ENCODE results near the gene GSX2.
"Not testable (repeated sequence)": the region's sequence is repeated elsewhere in the genome, so short reads cannot be mapped to it uniquely, and the experiment has no call there.

Gene GSX2

DNA sequence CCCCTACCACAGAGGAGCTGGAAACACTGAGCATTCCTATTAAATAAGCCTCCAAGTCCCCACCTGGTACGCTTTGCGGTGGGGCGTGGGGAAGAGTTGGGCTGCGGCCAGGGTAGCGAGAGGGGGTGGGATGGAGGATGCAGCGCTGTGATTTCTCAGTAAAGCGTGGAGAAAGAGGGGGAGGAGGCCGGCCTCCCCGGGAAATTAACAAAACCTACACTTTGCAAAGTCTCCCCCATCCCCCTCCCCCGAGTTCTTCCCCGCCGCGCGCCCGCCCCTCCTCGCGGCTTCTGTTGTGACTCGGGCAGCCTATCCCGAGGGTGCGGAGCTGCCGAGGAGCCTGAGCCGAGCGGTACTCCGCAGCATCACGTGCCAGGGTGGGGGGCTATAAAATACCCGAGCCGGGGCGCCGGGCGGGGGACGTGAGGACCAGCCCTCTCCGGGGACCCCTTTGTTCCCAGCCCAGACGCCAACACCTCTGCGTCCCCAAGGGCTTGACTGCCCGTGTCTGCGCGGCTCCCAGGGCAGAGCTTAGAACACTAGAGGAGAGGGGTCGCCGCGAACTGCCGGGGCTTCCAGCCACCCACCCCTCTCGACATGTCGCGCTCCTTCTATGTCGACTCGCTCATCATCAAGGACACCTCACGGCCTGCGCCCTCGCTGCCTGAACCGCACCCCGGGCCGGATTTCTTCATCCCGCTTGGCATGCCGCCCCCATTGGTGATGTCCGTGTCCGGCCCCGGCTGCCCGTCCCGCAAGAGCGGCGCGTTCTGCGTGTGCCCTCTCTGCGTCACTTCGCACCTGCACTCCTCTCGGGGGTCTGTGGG, at the start of gene GSX2:
GSX2 (plus strand) TSS at position 416 of the 827 bp plus-strand sequence; CDS start at position 598, 182 bp downstream.
- DNase-seq = no peak

DNA sequence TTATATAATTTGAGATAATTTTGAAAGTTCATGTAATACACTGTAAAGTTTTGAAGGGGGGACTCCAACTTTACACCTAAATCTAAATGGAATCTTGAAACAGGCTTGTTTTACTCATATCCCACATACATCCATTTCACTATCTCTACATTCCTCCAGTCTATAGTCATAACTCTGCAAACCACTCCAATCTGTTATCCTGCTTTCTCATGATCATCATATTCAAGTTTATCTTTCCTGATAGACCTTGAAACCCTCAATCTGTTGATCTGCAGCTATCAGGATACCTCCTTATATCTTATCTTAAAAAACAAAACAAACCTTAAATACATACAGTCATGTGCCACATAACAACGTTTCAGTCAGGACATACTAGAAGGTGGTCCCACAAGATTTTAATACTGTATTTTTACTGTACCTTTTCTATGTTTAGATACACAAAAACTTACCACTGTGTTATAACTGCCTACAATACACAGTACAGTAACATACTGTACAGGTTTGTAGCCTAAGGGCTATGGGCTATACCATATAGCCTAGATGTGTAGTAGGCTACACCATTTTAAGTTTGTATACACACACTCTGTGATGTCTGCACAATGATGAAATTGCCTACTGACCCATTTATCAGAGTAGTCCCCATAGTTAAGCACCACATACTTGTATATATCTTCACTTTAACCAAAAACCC, 49.6 kb upstream of the GSX2 start:
- DNase-seq = no peak

- DNase-seq = not testable (repeated sequence)
Measured at GRCh38 chr4:54053322-54053721, 46.6 kb upstream of the GSX2 start.

DNA sequence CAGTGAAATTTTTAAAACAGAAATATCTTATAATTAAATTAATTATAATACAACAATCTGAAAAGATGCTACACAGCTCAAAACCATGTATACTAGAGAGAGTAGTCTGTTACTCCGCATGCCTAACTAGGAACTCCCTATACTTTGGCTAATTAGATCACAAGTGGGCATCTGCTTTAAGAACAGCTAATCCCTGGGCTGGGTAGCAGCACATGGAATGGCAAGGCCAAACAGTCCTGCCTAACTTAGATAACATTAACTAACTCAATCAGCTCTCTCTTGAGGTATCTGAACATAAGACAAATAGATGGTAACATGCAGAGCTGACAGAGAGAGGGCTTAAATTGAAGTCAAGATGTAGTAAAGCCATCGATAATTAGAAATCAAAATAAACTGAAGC, 45.5 kb upstream of the GSX2 start:
- DNase-seq = no peak

- no peak for DNase-seq
Measured at GRCh38 chr4:54055494-54055893, 44.5 kb upstream of the GSX2 start.

- no peak for DNase-seq
Measured at GRCh38 chr4:54056360-54056759, 43.6 kb upstream of the GSX2 start.

DNA sequence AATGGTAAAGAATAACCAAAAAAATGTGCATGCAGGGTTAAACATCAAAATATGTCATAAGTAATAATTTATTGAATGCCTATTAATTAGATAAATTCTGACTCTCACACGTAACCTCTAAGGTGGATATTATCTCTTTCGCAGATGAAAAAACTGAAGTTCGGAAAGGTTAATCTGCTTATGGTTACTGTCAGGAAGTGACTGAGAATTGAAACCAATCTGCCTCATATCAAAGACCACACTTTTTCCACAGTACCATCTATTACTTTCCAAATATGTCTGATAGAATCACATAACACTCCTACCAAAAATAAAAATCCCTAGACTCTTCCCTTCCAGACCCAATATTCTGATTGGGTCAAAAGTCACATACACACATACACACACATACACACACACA, 41.8 kb upstream of the GSX2 start:
- DNase-seq = peak; percentile 13

DNA sequence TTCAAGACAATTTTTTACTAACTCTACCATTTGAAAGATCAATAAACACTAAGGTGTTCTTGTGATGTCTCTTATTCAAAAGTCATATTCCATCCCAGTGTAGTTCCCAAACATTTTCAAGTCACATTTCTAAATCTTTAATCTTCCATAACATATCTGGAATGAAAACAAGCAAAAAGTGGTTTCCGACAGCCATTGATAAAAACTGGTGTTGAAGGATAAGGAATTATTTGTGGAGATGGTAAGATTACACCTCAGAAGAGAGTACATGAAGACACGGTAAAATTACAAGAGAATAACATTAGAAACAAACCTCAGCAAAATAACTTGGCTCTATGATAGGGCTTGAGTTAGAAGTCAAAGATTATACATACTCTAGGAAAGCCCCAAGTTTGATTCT, 39.8 kb upstream of the GSX2 start:
- DNase-seq = no peak

GRCh38 chr4:54061067-54061466, 38.9 kb upstream of the GSX2 start:
- DNase-seq = no peak

DNA sequence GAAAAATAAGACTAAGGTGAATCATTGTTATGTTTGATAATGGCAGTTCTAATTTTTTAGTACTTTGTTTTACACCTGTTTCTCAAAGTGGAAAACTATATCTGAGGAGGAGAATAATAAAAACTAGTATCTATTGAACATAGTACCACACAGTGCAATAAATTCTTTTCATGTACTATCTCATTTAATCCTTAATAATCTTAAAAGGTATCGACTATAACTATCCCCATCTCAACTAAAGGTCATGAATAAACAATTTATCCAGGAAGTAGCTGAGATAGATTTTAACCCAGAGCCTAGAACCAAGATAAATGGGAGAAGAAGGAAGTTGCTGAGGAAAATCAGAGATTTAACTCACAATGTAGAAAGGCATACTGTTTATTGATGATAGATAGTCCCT, 38.1 kb upstream of the GSX2 start:
- DNase-seq = no peak

- no peak for DNase-seq
Measured at GRCh38 chr4:54062392-54062791, 37.6 kb upstream of the GSX2 start.

DNA sequence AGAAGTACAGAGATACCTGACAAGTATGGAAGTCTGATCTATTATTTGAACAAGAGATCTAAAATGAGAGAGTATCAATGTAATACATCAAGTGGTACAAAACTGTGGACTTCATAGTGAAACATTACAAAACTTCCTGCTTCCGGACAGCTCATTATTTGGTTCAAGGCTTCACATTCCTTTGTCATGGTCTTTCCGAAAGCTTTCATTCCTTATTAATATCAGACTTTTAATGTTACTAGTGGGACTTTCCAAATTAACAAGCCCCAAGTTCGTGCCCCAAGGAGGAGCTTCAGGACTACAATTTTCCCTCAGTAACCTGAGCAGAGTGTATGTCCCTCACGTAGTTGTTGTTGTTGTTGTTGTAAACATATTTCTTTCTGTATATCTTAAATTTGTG, 36.7 kb upstream of the GSX2 start:
- peak; percentile 8 for DNase-seq

GRCh38 chr4:54063737-54064316, 36.1 kb upstream of the GSX2 start:
- DNase-seq = peak; percentile 44

GRCh38 chr4:54064317-54065111, 35.4 kb upstream of the GSX2 start, which contains the start of gene CHIC2:
Gene CHIC2 (minus strand): TSS chr4:54064605. CDS start chr4:54064300, 305 bp downstream.
- peak; percentile 90 for DNase-seq

DNA sequence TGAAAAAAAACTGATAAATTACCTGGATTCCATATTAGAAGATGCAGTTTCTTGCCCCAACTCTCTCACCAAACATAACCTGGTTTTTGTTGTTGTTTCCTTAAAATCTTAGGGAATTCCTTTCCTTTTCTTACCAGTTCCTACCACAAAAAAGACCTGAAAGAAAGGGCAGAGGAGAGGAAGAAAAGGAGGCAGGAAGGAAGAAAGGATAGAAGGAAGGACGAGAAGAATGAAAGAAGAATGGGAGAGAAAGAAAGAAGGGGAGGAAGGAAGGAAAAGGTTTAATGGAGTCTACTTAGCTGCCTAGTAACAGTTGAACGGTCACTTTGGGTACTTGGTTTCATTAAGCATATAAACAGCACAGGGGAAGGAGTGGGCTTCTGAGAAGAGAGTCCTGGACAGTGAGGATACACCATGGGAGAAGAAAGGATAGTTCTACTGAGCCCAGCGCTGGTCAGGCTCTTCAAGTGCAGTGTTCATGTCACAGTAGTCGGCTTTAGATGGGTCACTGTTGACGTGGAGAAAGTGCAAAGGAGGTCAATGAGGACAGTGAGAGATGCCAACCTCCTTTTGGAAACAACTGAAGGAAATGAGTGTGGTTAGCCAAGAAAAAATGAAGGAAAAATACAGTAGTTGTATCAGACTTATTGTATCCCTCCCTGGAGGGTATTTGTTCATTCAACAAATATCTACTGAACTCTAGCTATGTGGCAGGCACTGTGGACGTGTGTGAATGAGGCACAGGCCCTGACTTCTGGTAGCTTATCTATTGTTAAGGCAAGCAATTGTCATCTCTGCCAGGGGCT, 34.5 kb upstream of the GSX2 start:
- no peak for DNase-seq

DNA sequence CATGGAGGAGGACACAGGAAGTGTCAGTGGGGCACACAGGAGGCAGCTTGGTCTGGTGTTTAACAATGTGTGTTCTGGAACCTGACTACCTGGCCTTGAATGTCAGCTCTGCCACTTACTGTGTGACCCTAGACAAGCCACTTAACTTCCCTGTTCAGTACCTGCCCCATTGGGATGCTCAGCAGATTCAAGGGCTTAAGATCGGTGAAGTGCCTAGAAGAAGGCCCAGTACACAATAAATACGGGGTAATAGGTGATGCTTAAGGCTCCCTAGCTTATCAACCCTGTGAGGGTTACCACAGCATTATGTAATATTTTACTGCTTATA, 33.9 kb upstream of the GSX2 start:
- no peak for DNase-seq

GRCh38 chr4:54066718-54067129, 33.2 kb upstream of the GSX2 start:
- DNase-seq = peak; percentile 5

GRCh38 chr4:54067166-54067565, 32.8 kb upstream of the GSX2 start:
- DNase-seq = no peak

GRCh38 chr4:54073271-54073880, 26.6 kb upstream of the GSX2 start:
- DNase-seq = peak; percentile 74

GRCh38 chr4:54074381-54074780, 25.6 kb upstream of the GSX2 start:
- DNase-seq = peak; percentile 9

DNA sequence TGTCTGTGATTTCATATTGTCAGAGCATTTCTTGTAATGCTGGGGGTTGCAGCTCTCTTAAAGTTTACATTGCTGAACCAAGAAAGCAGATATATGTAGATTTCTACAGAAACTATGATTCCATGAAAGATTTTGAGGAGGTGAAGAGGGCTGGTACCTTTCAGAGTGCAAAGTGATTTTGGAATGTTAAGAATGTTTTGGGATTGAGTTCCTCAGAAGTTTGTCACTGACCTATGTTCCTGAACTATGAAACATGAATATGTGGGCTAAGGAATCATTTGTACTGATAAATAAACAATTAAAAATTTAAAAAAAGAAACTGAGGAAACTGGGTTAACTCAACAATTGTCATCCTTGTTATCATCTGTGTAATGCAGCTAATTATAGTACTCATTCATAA, 23.3 kb upstream of the GSX2 start:
- DNase-seq = no peak

DNA sequence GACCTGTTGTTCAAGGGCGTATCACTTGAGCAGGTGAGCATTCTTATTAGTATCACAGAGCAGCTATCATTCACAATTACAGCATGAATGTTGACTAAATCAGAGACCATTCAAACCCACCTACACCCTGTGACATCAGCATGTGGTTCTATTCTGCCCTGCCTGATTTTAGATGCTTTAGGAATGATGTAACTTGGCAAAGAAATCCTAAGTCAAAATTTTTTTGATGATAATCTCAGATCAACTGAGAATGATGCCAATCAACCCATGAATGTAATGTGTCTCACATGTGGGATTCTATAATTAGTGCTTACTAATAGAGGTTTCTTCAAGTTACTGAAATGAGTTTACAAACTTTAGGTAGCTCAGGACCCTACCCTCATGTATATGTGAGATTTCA, 22.2 kb upstream of the GSX2 start:
- no peak for DNase-seq
